Dedifferentiated amniotic fluid mesenchymal stem cell (primary cell): Measurements from ENCODE around the gene PIP5K1B.
"Not testable (repeated sequence)": the region's sequence is repeated elsewhere in the genome, so short reads cannot be mapped to it uniquely, and the experiment has no call there.

ENCODE experiments used
- DNase-seq: peaks from one replicate; pipeline ENCODE4 v3.0.0-alpha.2; 2016; ENCODE audit errors: extremely low spot score

The PIP5K1B gene

GRCh38 chr9:68704814-68705530 is at the start of gene PIP5K1B:
Gene PIP5K1B, plus strand, starts transcription at chr9:68705240. Its CDS starts 117,375 bp downstream, at chr9:68822615.
- no peak for DNase-seq

- DNase-seq: no peak
These were observed 41.0 kb upstream of the PIP5K1B start for GRCh38 chr9:68664036-68664435.

- DNase-seq: no peak
These were observed 36.9 kb upstream of the PIP5K1B start for GRCh38 chr9:68668127-68668526.

- no peak for DNase-seq
These were observed 35.8 kb upstream of the PIP5K1B start for GRCh38 chr9:68669218-68669617.

GRCh38 chr9:68672215-68672614 is 32.8 kb upstream of the PIP5K1B start:
- DNase-seq: no peak

- no peak for DNase-seq
These were observed 32.4 kb upstream of the PIP5K1B start for GRCh38 chr9:68672625-68673024.

- DNase-seq: no peak
These were observed 26.6 kb upstream of the PIP5K1B start for GRCh38 chr9:68678430-68678829.

- no peak for DNase-seq
These were observed 21.6 kb upstream of the PIP5K1B start for GRCh38 chr9:68683433-68683832.

GRCh38 chr9:68685213-68685612 is 19.8 kb upstream of the PIP5K1B start:
- no peak for DNase-seq

GRCh38 chr9:68685770-68686169 is 19.3 kb upstream of the PIP5K1B start:
- no peak for DNase-seq

GRCh38 chr9:68690088-68690487 is 15.0 kb upstream of the PIP5K1B start:
- no peak for DNase-seq

- DNase-seq: no peak
These were observed 12.5 kb upstream of the PIP5K1B start for GRCh38 chr9:68692519-68692918.

- DNase-seq: no peak
These were observed 10.9 kb upstream of the PIP5K1B start for GRCh38 chr9:68694125-68694524.

- no peak for DNase-seq
These were observed 7.2 kb upstream of the PIP5K1B start for GRCh38 chr9:68697851-68698250.

- no peak for DNase-seq
These were observed 6.0 kb upstream of the PIP5K1B start for GRCh38 chr9:68698943-68699509.

- DNase-seq: not testable (repeated sequence)
These were observed 5.4 kb upstream of the PIP5K1B start for GRCh38 chr9:68699625-68700024.

- DNase-seq: no peak
These were observed 2.5 kb upstream of the PIP5K1B start for GRCh38 chr9:68702493-68702892.

GRCh38 chr9:68703672-68704071 is 1.4 kb upstream of the PIP5K1B start:
- no peak for DNase-seq

GRCh38 chr9:68704498-68704813 is 584 bp upstream of the PIP5K1B start:
- DNase-seq: no peak

- DNase-seq: no peak
These were observed 707 bp downstream of the PIP5K1B start for GRCh38 chr9:68705531-68706362.

GRCh38 chr9:68706363-68707201 is 1.5 kb downstream of the PIP5K1B start:
- no peak for DNase-seq
